GM19025 (cell line): ENCODE data around the gene RBP7.

Experiments used
- ATAC-seq: cut with Tn5 transposase; IDR thresholded peaks from one replicate; pipeline ENCODE4 v1.9.1; 2021; ENCODE audit warnings: mild to moderate bottlenecking, low read depth, moderate library complexity; ENCODE audit not compliant: unreplicated experiment

The RBP7 gene

DNA sequence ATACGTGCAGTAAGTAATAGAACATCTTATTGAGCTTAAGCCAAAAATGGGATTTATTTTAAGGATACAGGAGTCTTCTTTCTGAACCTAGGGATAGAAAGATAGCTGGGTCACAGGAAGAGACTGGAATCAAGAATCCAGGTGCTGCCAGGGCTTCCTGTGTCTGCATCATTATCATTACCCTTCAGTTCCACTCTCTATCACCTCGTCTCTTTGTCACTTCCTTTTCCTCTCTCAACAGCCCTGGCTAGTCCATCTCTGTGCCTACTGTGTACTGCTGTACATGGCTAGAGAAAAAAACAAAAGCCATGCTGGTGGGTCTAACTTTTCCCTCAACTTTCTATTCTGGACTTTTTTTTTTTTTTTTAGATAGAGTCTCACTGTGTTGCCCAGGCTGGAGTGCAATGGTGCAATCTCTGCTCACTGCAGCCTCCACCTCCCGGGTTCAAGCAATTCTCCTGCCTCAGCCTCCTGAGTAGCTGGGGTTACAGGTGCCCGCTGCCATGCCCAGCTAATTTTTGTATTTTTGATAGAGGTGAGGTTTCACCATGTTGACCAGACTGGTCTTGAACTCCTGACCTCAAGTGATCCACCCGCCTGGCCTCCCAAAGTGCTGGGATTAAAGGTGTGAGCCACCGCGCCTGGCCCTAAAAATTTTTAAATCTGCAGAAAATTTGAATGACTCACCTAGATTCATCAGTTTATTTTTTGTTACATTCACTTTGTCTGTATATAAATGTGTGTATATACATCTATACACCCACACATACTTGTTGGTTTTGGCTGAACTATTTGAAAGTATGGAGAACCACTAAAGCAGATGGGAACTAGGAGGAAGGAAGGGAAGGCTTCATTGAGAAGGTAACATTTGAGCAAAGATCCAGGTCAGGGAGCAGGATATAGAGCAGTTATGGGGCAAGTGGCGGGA, 67.7 kb downstream of the RBP7 start:
- no peak for ATAC-seq

DNA sequence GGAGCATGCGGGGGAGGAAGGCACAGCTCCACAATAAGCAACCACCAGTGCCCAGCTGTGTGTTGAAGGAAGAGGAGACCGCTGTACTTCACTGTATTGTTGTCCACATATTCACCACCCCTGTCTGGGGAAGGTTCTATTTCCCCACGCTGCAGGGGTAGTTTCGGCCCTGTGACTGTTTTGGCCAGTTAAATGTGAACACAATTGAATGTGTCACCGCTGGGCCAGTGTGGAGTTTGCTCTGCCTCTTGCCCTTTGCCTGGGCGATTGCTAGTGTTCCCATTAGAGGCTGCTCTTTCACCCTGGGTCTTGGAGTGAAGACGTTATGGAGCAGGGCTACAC, 68.3 kb downstream of the RBP7 start:
- no peak for ATAC-seq
